Hepatocyte (in vitro differentiated cells): Measurements from ENCODE around the gene ABR.

Experiments
- CTCF ChIP-seq: fragments of 200-600 bp; sonication (generic); IDR thresholded peaks from 2 replicates; pipeline ENCODE4 v1.5.1; 2016; ENCODE audit warnings: antibody characterized with exemption, mild to moderate bottlenecking; ENCODE audit not compliant: poor library complexity
- EZH2 ChIP-seq: fragments of 200-600 bp; sonication (generic); IDR thresholded peaks from 2 replicates; pipeline ENCODE4 v1.6.1; 2016; ENCODE audit warnings: antibody characterized with exemption, mild to moderate bottlenecking, borderline replicate concordance
- EZH2phosphoT487 ChIP-seq: fragments of 200-600 bp; sonication (generic); IDR thresholded peaks from one replicate; pipeline ENCODE4 v1.6.1; 2018; ENCODE audit warnings: antibody characterized with exemption, mild to moderate bottlenecking, low read depth, moderate library complexity; ENCODE audit not compliant: unreplicated experiment, severe bottlenecking

GRCh38 chr17:1059131-1059795, 120.5 kb downstream of the ABR start:
- no peak for TF ChIP-seq EZH2
- TF ChIP-seq CTCF, result no peak
- TF ChIP-seq EZH2phosphoT487, result no peak
